GM23338 (cell line): Measurements from ENCODE around the gene VLDLR.

ENCODE experiments used
- CREB1 ChIP-seq: fragments of 250-450 bp; sonication (Bioruptor Pico); IDR thresholded peaks from 2 replicates; pipeline ENCODE4 v1.5.0; 2020; ENCODE audit warnings: low read depth, mild to moderate bottlenecking, moderate library complexity
- EZH2 ChIP-seq: fragments of 200-600 bp; sonication (generic); IDR thresholded peaks from one replicate; pipeline ENCODE4 v1.8.0; 2017; ENCODE audit warnings: antibody characterized with exemption, mild to moderate bottlenecking, low read depth; ENCODE audit not compliant: unreplicated experiment
- EZH2phosphoT487 ChIP-seq: fragments of 200-600 bp; sonication (generic); IDR thresholded peaks from one replicate; pipeline ENCODE4 v1.8.1; 2018; ENCODE audit warnings: antibody characterized with exemption; ENCODE audit not compliant: unreplicated experiment
- JUNB ChIP-seq: IDR thresholded peaks from one replicate; pipeline ENCODE4 v1.6.1; 2016; ENCODE audit warnings: antibody characterized with exemption; ENCODE audit not compliant: unreplicated experiment
- POLR2AphosphoS5 ChIP-seq: IDR thresholded peaks from 2 replicates; pipeline ENCODE4 v1.6.1; 2016; ENCODE audit warnings: antibody characterized with exemption, low read depth
- ZNF114 ChIP-seq: fragments of 250-450 bp; sonication (Bioruptor Pico); IDR thresholded peaks from 2 replicates; pipeline ENCODE4 v1.5.0; 2020; ENCODE audit warnings: mild to moderate bottlenecking, moderate library complexity
- TF ChIP-seq, protein P1 (sequence below), 2 experiments: fragments of 200-600 bp in 1 of 2; sonication (generic) in 1 of 2; conservative IDR thresholded peaks; 2 replicates each; pipeline versions ENCODE4 v1.5.1 to v1.6.1; 2016 to 2017; ENCODE audit warnings: antibody characterized with exemption in 2 of 2, low read depth in 2 of 2, mild to moderate bottlenecking in 2 of 2, moderate library complexity in 1 of 2

DNA sequence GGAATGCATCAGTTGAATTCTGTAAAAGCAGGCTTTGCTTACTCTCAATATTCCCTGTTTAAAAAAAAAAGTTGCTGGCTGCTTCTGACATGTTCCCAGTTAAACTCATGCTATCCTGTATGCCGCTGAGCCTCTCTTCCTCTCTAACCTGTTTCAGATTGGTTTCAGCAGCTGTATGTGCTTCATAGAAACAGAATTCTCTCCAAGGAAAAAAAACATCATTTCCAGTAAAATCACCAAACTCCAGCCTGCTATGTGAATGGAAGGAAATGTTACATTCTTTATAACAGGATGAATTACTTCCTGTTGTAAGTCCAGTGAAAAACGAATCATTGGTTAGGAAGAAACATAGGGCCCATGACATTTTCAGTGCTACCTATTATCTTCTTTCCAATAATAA is 70.0 kb downstream of the VLDLR start:
- TF ChIP-seq CREB1 (no peak), ZNF114 (no peak), EZH2phosphoT487 (no peak), POLR2AphosphoS5 (no peak), EZH2 (no peak), JUNB (no peak)
- TF ChIP-seq, protein P1, sequence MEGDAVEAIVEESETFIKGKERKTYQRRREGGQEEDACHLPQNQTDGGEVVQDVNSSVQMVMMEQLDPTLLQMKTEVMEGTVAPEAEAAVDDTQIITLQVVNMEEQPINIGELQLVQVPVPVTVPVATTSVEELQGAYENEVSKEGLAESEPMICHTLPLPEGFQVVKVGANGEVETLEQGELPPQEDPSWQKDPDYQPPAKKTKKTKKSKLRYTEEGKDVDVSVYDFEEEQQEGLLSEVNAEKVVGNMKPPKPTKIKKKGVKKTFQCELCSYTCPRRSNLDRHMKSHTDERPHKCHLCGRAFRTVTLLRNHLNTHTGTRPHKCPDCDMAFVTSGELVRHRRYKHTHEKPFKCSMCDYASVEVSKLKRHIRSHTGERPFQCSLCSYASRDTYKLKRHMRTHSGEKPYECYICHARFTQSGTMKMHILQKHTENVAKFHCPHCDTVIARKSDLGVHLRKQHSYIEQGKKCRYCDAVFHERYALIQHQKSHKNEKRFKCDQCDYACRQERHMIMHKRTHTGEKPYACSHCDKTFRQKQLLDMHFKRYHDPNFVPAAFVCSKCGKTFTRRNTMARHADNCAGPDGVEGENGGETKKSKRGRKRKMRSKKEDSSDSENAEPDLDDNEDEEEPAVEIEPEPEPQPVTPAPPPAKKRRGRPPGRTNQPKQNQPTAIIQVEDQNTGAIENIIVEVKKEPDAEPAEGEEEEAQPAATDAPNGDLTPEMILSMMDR (conservative IDR thresholded peaks at IDR 0.05; ENCODE audit: low read depth in 2 of 2) = no peak
